Uterus (tissue), 2 donors: Measurements from ENCODE around the gene PROB1.

ENCODE experiments used
- POLR2A ChIP-seq, 2 donors: fragments of 450-650 bp; IDR thresholded peaks; one replicate each; pipeline ENCODE4 v1.6.1; 2016; ENCODE audit warnings: antibody characterized with exemption in 2 of 2, mild to moderate bottlenecking in 1 of 2, moderate library complexity in 1 of 2
- TF ChIP-seq, protein P1 (sequence below), 4 experiments: fragments of 200-600 bp in 2 of 4; fragments of 450-650 bp in 2 of 4; sonication (generic) in 2 of 4; IDR thresholded peaks; one replicate each; pipeline ENCODE4 v1.5.1; 2016 to 2019; ENCODE audit warnings: antibody characterized with exemption in 4 of 4, mild to moderate bottlenecking in 2 of 4, moderate library complexity in 1 of 4

DNA sequence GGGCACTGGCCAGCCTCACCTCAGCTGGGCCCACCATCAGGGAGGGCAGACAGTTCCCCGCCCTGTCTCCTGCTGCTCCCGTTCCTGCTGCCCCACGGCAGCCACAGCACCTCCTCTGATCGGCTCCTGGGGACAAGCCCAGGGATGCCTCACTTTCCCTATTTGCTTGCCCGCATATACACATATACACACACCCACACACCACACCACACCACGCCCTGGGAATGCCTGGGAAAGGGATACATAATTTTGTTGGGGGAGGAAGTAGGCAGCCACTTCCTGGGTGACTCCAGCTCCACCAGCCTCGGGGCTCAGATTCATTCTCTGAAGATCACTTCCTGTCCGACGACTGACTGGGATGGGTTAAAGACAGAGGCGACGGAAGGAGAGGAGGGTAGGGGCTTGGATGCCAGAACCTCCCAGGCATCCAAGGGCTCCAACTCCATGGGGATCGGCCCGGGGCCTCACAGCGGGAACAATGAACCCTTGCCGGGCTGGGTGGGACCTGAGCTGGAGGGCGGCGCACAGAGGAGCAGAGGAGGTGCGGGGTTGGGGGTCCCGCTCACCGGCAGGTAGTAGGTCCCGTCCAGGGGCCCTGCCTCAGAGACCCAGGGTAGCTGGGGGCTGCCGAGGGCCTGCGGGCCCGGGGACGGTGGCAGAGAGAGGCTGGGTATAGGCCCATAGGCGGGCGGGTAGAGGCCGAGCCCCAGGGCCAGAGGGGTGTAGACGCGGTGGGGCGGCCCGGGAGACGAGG, 3.2 kb downstream of the PROB1 start:
- TF ChIP-seq, protein P1, sequence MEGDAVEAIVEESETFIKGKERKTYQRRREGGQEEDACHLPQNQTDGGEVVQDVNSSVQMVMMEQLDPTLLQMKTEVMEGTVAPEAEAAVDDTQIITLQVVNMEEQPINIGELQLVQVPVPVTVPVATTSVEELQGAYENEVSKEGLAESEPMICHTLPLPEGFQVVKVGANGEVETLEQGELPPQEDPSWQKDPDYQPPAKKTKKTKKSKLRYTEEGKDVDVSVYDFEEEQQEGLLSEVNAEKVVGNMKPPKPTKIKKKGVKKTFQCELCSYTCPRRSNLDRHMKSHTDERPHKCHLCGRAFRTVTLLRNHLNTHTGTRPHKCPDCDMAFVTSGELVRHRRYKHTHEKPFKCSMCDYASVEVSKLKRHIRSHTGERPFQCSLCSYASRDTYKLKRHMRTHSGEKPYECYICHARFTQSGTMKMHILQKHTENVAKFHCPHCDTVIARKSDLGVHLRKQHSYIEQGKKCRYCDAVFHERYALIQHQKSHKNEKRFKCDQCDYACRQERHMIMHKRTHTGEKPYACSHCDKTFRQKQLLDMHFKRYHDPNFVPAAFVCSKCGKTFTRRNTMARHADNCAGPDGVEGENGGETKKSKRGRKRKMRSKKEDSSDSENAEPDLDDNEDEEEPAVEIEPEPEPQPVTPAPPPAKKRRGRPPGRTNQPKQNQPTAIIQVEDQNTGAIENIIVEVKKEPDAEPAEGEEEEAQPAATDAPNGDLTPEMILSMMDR (IDR thresholded peaks at IDR 0.05), result no peak
- TF ChIP-seq POLR2A (IDR thresholded peaks at IDR 0.05), result no peak
